CD4-positive, alpha-beta T cell treated with Interleukin-6 for 4 hours (primary cell): ENCODE measurements around the gene FAS.

Experiments
- DNase-seq: peaks from one replicate; pipeline ENCODE4 v3.0.0-alpha.2; 2020; ENCODE audit warnings: mixed read lengths

The FAS gene

DNA sequence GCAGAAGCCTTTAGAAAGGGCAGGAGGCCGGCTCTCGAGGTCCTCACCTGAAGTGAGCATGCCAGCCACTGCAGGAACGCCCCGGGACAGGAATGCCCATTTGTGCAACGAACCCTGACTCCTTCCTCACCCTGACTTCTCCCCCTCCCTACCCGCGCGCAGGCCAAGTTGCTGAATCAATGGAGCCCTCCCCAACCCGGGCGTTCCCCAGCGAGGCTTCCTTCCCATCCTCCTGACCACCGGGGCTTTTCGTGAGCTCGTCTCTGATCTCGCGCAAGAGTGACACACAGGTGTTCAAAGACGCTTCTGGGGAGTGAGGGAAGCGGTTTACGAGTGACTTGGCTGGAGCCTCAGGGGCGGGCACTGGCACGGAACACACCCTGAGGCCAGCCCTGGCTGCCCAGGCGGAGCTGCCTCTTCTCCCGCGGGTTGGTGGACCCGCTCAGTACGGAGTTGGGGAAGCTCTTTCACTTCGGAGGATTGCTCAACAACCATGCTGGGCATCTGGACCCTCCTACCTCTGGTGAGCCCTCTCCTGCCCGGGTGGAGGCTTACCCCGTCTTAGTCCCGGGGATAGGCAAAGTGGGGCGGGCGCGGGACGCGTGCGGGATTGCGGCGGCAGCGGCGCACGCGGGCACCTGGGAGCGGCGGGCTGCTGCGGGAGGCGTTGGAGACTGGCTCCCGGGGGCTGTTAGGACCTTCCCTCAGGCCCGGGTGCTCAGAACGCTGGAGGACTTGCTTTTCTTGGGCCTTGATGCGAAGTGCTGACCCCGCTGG lies at the start of gene FAS:
FAS (plus strand) TSS at position 415 of the 777 bp plus-strand sequence; CDS start at position 494, 79 bp downstream.
- peak; percentile 88 for DNase-seq

DNA sequence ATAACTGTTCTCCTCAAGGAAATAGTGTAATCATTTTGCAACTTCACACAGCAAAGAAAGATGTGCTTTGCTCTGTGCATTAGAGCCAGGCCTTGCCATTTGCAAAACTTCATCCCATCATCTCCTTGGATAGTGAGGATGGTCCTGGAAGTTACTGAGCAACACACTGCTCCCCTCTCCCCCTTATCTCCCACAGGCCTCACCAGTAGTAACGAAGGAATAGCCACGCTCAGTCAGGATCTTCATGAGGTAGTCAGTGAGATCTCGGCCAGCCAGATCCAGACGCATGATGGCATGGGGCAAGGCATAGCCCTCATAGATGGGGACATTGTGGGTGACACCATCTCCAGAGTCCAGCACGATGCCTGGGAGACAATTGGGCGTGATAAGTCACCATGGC lies 49.6 kb upstream of the FAS start:
- DNase-seq, result no peak

DNA sequence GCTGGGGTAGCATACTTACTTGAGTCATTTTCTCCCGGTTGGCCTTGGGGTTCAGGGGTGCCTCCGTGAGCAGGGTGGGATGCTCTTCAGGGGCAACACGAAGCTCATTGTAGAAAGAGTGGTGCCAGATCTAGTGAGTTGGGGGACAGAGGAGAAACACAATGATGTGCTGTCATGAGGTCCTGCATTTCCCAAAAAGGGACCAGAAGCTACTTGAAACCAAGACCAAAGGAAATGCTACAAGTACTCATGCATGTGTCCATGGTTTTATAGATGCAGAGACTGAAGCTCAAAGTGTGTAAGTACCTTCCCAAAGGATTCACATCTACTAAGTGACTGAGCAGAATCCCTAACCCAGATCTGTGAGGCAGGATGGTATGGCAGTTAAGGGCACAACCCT lies 46.8 kb upstream of the FAS start:
- no peak for DNase-seq

DNA sequence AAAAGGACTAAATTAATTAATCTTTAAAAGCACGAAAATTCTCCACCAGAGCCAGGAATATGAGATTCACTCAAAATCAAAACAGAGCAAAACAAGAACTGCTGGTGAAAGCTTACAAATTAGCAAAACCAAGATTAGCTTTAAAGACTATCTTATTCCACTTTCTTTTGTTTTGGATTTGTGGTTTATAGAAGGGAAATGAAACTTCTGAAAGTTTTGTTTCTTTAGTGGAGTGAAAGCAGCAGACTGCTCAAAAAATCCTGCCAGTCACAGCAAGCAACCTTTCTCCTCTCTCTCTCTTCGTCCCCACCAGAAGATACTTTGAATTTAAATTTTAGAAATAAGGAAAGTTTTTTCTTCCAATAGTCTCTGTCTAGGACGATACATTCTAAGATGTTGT lies 45.8 kb upstream of the FAS start:
- no peak for DNase-seq

DNA sequence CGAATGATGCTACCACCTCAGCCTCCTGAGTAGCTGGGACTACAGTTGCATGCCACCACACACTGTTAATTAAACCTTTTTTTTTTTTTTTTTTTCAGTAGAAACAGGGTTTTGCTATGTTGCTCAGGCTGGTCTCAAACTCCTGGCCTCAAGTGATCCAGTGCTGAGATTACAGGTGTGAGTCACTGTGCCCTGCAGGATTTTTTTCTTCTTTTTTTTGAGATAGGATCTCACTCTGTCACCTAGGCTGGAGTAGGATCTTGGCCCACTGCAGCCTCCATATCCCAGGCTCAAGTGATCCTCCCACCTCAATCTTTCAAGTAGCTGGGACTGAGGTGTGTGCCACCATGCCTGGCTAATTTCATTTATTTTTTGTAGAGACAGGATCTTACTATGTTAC lies 44.4 kb upstream of the FAS start:
- DNase-seq, result no peak

DNA sequence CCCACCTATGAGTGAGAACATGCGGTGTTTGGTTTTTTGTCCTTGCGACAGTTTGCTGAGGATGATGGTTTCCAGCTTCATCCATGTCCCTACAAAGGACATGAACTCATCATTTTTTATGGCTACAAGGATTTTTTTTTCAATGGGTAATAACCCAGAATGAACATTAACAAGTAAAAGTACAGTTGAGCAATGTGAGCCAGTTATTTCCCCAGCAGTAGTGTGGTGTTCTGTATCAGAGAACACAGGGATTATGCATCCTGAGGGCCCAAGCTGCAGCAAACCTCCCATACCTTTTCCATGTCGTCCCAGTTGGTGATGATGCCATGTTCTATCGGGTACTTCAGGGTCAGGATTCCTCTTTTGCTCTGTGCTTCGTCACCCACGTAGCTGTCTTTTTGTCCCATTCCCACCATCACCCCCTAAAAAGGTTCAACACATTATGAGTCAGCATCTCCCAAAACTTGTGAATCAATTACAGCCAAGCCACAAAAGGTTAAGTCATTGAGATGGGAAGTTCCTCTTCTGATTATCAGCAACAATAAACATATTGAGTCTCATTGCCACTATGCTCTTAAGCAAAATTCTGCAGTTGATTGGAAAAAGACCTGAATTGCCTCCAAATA lies 43.5 kb upstream of the FAS start:
- DNase-seq, result no peak

DNA sequence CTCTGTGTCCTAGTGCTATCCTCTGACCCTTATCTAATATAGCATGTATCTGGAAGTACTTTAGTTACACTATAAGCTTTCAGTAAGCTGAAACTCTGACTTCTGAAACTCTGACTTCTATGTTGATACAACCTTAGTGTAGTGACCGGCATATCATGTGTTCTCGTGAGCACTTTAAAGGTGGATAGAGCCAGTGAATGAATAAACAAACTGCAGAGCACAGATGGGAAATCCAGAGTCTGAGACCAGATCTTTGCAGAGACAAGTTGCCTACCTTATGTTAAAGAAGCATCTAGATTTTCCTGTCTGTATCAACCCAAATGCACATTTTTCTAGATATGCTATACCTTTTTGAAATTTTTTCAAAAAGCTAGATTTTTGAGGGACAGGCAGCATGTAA lies 41.5 kb upstream of the FAS start:
- DNase-seq, result no peak

DNA sequence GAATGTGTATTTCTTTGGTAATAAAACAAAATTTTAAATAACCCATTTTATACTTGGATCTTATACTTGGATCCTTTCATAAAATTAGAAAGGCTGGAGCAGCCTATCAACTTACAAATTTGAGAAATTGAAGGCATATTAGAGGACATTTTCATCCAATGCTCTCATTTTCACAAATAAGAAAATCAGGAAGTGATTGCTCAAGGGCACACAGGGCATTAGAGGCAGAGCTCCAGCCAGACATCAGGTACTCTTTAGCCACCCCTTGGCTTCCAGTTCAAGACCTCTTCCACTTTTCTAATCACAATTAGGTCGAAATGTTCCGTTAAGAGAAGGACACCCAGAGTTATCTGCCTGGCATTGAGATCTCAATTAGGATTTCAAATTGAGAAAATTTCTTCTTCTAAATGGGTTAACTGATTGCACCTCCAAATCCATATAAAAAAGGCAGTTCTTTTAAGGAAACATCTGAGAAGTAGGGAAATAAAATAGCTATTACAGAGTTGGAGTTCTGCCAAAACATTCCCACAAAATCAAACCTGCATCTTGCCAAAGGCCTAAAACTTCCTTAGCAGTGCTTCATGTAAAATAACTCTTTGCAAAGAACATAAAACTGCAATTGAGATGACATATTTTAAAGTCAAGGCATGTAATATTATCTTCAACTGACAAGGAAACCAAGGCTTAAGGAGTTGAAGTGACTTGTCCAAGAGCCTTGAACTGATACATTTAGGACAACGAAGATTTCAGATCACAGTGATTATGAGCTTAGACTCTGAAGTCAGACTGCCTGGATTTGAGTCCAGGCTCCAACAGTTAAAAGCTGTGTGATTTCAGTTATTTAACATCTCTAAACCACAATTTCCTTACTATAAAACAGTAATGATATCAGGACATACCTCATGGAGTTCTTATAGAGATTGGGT lies 40.4 kb upstream of the FAS start:
- DNase-seq, result no peak

DNA sequence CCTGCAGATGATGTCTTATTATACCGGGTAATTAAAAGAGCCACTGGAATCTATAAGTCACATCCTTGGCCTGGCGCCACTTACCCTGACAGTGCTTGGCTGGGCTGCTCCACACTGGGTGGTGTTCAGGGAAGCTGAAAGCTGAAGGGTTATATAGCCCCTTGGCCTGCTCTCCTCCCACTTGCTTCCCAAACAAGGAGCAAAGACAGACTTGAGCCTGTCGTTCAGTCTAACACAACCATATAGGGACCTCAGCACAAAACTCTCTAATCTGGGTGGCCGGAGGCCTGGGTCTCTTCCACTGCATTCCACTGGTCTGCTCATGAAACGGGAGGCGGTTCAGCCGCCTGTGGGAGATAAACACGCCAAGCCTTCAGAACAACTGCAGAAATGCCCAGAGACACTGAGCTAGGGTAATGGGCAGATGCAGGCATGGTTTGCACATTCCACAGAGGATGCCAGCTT lies 37.9 kb upstream of the FAS start, which contains the start of gene ACTA2:
ACTA2 (minus strand) TSS at position 127 of the 465 bp plus-strand sequence. CDS start 3,843 bp downstream, outside the sequence.
- no peak for DNase-seq

DNA sequence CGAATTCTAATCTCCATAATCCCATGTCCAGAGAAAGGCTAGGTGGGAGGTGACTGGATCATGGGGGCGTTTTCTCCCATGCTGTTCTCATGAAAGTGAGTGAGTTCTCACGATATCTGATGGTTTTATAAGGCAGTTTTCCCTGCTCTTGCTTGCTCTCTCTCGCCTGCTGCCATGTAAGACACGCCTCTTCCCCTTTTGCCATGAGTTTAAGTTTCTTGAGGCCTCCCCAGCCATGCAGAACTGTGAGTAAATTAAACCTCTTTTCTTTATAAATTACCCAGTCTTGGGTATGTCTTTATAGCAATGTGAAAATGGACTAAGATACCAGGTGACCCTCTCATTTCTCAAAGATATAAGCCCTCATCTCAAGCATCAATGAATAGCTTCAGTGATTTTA lies 36.9 kb upstream of the FAS start:
- DNase-seq, result no peak

DNA sequence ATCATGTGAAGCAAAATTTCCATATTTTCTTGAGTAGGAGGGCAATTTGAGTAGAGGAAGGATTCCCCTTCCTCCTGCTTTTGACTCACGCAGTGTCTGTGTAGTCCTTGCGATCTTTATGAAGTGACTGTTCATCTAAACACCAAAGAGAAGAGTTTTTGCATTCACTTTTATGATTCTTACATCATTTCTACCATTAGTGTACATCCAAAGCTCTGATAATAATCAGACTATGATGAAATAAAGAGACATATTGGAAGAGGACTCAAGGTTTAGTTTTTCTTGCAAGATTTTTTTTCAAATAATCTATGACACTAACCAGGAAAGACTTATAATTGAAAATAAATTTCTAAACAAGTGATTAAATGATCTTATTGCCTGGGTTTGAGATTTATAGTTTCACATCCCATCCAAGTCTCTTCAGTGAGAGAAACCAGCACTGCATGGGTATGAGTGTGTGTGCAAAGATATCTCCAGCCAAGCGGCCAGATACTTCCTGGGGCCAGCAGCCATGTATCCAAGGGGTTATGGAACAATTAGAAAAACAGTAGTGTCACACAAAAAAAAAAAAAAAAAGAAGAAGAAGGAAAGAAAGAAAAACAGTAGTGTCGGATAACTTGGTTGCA lies 36.0 kb upstream of the FAS start:
- no peak for DNase-seq

DNA sequence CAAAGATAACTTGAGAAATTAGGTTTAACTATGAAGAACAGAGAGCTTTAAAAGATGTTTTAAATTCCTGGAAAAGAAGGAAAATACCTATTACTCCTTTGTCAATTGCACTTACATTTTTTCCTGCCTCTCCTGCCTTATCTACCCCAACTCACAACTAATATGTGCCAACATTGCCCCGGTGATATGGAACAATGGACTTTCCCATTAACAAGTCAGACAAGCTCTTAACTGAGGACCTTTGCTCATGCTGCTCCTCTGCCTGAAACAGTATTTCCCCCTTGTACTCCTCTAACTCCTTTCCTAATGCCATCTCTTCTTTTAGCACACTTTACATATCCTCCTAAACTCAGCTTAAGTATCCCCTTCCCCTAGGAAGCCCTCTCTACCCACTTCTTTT lies 33.2 kb upstream of the FAS start:
- DNase-seq, result no peak

DNA sequence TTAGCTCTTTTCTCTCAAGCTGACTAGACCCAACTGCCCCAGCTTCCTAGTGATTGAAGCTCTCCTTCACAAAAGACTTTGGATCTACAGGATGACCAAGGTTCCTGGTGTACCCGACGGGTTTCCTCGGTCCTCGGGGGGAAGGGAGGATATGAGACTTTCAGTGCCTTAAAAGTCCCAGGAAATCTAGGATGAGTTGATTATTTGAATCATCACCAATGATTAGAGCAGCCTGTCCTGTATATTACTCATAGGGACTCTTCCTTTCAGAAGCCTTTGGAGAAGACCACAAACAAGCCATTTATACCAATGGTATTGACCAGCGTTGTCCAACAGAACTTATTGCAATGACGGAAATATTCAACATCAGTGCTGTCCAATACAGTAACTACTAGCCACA lies 31.9 kb upstream of the FAS start:
- DNase-seq, result no peak

DNA sequence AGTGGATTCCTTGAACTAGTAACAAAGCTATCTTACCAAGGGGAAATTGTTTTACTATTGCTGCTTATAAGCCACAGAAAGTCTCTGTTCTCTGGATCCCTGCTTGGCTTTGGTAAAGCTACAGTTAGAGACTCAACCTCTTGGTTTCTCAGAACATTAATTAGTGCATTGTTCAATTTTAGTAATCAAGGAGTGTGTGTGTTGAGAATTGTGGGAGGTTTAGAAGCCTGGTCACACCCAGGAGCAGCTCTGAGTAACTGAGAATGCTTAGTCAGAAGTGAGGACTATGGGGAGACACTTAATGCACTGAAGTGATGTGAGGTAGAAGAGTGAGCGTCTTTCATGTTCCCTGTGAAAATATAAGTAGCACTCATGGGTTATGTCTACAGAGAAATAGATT lies 29.8 kb upstream of the FAS start:
- no peak for DNase-seq

DNA sequence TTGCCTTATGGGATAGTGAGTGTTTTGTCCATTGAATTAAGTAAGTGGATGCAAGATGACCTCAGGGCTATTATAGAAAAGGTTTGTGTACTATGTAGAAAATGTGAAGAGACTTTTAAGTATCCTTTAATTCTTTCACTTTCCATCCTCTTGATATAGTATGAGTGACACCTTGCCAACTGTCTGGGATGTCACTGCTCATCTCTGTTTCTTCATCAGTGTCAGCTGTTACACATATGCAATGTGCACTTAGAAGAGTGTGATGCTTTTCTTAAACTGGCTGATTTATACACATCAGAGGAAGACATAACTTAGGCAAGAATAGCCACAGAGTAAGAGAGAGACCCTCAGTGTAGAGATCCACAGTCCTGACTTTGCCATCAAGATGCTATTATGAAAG lies 29.3 kb upstream of the FAS start:
- no peak for DNase-seq

DNA sequence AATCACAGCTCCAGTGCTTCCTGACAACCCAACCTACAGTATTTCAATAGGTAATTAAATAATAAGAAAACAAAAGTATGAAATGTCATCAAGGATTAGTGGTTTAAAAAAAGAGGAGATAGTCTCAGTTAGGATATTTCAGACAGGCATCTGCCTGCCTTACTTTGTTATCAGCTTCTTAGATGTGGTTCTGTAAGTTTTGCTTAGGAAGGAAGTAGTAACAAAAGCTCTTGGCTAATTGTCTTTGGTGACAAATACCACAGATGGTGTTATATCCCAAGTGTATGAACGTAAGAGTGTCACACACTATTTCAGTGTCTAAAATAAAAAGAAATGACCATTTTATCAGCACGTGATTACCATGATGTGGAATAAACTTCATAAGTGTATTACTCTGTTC lies 28.3 kb upstream of the FAS start:
- no peak for DNase-seq

DNA sequence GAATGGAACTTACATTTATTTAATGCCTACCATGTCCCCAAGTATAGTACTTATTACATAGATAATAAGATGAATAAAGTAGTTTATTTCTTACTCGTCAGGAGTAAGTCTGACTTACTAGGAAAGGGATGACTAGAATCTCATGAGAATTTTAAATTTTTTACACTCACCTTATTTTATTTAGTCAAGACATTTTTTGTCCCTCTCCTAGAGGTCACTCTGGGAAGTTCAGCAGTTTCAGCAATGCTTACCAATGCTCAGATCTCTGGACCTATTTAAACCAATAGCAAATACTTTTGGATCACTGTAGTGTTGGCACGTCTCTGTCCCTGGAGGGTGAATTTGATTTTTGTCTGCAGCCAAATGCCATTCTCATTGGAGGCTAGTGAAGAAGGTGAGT lies 27.3 kb upstream of the FAS start:
- DNase-seq, result no peak

DNA sequence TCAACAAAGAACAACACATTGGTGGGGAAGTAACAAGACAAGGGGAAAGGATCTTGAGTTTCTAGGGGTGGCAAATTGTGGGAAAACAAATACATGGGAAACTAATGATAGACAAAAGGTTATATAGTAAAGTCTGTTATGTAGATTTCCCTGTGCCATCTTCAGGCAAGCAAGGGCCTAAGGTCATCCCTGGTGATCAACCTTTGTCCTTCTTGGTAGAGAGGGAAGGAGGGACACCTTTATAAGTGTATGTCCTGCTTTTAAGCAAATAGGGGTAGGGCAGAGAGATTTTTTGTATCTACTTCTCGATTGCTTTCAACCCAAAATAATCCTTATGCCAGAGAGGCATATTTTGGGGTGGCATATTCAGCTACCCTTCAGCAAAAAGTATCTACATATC lies 26.2 kb upstream of the FAS start:
- DNase-seq, result no peak

DNA sequence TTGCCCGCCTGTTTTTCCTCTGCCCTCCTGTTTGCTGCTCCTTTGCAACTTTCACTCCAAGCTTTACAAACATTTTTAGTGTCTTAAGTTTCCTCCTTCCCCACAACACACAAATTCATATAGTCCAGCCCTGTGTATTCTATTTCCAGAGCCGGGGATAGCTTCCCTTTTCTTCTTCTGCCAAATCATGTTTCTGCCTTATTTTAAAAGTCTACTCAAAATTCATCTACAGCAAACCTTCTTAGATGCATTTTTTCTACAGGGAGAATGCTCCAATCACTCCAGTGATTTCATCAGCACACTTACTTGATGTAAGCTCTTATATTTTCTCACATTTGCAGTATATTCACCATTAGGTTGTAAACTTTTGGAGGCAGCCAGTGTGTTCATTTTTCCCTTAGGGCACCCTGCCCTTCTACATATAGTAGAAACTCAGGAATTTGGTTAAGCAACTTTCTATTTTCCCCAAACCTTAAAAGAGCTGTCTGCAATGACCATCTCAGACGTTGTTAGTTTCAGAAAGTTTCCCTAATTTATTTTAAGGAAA lies 25.7 kb upstream of the FAS start:
- no peak for DNase-seq

DNA sequence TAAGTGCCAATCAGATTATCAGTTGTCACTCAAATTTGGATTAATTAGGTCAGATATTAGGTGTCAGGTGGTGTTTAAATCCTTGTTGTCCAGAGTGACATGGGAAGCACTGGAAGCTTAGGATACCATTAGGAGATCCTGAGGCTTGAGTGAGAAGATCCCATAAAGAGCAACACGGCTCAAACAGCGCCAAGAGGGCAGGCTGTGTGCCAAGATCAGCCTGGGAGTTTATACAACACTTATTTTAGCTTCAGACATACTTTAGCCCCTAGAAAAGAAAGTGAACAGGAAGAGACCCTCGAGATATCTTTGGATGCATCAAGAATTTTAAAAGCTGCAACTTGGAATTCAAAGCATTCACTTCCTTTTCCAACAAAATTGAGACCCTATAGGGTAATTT lies 23.8 kb upstream of the FAS start:
- no peak for DNase-seq

DNA sequence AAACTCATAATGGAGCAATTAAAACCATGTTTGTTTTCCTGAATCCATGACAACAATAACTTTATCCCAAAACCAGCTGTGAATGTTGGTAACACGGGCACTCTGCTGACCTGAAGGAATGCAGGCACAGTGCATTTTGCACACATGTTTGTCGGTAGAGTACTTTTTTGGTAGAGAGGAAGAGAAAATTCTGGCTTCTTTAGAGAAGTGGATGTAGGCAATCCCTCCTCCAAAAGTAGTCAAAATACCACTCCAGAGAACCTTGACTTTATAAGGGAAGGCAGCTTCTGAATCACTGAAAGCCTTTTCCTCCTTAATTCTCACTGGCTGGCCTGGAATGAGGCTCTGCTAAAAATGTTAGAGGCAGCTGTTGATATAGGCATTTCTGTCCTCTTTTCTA lies 22.2 kb upstream of the FAS start:
- DNase-seq, result no peak

DNA sequence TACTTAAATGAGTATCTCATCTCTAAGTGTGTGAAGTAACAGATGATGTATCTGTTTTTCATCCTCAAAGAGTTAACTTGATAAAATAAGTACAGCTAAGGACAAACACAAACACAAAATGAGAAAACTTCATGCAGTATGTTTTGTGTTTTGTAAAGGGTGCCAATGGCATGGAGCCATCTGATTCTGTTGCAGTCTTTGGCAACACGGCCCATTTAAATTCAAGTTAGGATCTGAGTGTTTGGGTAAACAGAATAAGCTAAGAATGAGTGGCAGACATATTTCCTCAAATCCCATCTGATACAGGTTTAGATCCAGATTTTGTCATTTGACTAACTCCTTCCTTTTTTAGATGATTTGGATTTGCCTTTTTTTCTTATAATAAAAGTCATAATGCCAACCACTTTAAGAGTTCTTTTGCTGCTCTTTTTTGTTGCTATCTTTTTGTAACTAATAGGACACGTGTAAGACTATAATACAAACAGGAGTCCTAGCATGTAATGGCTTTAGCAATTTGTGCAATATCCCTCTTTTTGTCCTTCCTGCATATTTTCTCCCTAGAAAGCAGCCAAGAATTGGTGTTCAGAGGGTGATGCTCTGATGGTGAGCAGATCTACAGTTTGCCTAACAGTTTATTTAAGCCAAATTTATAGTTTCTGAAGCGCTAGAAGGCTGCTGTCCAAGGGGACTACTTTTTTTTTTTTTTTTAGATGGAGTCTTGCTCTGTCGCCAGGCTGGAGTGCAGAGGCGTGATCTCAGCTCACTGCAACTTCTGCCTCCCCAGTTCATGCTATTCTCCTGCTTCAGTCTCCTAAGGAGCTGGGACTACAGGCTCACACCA lies 19.2 kb upstream of the FAS start:
- no peak for DNase-seq
